ENCODE results near the gene C4orf50.

Gene C4orf50

DNA sequence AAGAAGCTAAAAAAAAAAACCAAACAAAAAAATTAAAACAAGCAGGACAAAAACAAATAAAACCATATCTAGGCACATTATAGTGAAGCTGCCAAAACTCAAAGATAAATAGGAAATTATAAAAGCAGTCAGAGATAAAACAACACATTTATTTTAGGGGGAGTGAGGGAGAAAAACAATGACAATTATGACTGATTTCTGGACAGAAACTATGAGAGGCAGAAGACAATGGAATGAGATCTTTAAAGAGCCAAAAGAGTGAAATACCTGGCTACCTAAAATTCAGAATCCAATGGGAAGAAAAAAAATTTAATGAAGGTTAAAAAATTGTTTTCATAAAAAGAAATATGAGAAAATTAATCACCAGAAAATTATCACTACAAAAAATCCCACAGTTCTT is 33.4 kb downstream of the C4orf50 start:
- H3K9me3 ChIP-seq: peaks cover 0 to 5% (median 0%) of the 10 kb centered on the region in 3 donors
- peaks cover 0 to 27% of the 10 kb centered on the region in 2 donors for H3K27me3 ChIP-seq
- no peaks in the 10 kb centered on the region for H3K4me1 ChIP-seq
- intact Hi-C loops (cut with DNase I; ENCODE audit: low total_unique reads): no loop called here
- H3K27ac ChIP-seq: no peak overlapping the region
- no peaks in the 10 kb centered on the region for H3K36me3 ChIP-seq
- no peak for DNase-seq
- TF ChIP-seq, protein P1, sequence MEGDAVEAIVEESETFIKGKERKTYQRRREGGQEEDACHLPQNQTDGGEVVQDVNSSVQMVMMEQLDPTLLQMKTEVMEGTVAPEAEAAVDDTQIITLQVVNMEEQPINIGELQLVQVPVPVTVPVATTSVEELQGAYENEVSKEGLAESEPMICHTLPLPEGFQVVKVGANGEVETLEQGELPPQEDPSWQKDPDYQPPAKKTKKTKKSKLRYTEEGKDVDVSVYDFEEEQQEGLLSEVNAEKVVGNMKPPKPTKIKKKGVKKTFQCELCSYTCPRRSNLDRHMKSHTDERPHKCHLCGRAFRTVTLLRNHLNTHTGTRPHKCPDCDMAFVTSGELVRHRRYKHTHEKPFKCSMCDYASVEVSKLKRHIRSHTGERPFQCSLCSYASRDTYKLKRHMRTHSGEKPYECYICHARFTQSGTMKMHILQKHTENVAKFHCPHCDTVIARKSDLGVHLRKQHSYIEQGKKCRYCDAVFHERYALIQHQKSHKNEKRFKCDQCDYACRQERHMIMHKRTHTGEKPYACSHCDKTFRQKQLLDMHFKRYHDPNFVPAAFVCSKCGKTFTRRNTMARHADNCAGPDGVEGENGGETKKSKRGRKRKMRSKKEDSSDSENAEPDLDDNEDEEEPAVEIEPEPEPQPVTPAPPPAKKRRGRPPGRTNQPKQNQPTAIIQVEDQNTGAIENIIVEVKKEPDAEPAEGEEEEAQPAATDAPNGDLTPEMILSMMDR (IDR thresholded peaks at IDR 0.05): no peak
- no peak overlapping the region for H3K4me3 ChIP-seq

DNA sequence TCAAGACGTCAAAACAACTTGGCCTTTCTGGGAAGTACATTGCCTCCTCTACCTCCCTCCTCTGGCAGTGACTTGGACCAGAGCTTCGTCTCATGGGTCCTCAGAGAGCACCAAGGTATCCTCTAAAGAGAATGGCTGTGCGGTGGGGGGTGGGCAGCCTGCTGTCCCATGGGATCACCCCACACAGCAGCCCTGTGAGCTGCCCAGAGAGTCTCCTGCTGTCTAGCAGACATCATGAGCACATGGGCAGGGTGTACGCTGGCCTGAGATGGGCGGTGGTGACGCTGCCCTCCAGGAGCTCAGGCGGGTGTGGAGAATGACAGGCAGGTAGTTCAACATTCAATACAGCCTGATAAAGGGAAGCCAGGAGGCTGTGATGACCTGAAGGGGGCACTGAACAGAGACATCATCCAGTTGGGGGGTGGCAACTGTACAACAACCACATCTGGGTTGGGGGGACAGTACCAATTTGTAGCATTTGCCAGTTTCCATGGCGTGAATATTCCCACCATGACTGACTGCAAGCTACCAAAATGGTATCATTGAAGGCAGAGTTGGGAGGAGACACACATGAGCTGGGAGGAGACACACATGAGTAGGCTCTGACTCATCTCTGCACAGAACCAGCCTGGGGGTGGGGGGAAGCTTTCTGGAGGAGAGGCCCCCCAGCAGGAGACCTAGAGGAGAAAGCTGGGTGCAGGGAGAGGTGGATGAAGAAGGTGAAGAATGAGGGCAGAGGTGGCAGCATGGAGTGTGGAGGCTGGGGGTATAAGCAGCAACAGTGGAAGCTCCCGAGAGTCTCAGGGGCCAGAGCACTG is 35.9 kb downstream of the C4orf50 start:
- peak; percentile 9 to 39 for DNase-seq
- peaks cover 0 to 5% (median 0%) of the 10 kb centered on the region in 3 donors for H3K9me3 ChIP-seq
- peaks cover 0 to 27% of the 10 kb centered on the region in 2 donors for H3K27me3 ChIP-seq
- H3K4me3 ChIP-seq: no peak overlapping the region
- intact Hi-C loops (cut with DNase I; ENCODE audit: low total_unique reads): no loop called here
- no peak overlapping the region for H3K27ac ChIP-seq
- TF ChIP-seq, protein P1 (IDR thresholded peaks at IDR 0.05): no peak
- H3K4me1 ChIP-seq: no peaks in the 10 kb centered on the region
- no peaks in the 10 kb centered on the region for H3K36me3 ChIP-seq

DNA sequence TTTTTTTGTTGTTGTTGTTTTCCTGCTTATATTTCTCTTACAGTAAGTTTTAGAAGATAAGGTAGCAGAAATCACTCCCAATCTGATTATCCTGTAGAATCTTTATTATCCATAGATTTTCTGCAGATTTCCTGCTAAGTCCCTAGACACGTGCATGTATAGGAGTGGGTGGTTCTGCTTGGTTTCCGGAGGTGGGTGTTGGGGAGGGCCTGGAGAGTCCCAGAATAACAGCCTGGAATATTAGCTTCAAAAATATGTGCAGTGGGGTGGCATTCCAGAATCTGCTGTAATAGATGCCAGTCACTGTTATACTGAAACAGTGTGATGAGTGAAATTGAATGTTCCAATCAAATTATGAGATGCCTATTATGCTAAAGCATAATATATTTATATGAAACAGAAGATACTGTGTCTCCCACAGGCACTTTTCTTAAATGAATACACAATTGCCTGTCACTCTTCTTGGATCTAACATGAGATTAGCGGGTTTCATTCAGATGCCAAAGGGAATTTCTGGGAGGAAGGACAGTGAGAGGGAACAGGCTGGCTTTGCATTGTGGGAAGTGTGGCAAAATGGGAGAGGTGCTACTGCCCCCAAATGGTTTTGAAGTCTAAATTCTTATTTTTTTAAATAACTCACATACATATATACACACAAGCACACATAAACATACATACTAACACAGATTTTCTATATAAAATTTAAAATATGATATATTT is 37.6 kb downstream of the C4orf50 start:
- Histone ChIP-seq H3K4me3 (no peak overlapping the region), H3K27ac (no peak overlapping the region), H3K27me3 (peaks cover 0 to 34% of the 10 kb centered on the region in 2 donors), H3K4me1 (no peaks in the 10 kb centered on the region), H3K36me3 (no peaks in the 10 kb centered on the region), H3K9me3 (peaks cover 0 to 5% (median 0%) of the 10 kb centered on the region in 3 donors)
- intact Hi-C loops (cut with DNase I; ENCODE audit: low total_unique reads): no loop called here
- DNase-seq: peak in 1 of 2 donors; percentile 1
- TF ChIP-seq, protein P1 (IDR thresholded peaks at IDR 0.05): no peak

DNA sequence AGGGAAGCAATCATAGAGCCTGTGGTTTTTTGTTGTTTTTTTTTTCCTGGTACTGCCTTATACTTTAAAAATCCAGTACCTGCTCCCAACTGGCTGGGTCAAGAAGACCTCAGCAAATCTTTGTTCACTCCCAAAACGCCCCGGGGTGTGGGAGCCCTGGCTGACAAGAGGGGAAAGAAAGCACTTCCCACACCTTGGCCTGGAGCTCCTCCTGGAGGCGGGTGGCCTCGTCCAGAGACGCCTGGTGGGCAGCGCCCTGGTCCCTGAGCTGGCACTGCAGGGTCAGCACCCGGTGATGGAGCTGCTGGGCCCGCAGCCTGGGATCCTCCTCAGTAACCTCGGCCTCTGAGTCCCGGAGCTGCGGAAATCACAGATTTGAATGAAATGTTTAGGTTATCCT is 38.2 kb downstream of the C4orf50 start:
- H3K27me3 ChIP-seq: peaks cover 0 to 34% of the 10 kb centered on the region in 2 donors
- no peaks in the 10 kb centered on the region for H3K4me1 ChIP-seq
- intact Hi-C loops (cut with DNase I; ENCODE audit: low total_unique reads): no loop called here
- TF ChIP-seq, protein P1 (IDR thresholded peaks at IDR 0.05): no peak
- no peak overlapping the region for H3K27ac ChIP-seq
- peaks cover 0 to 5% (median 0%) of the 10 kb centered on the region in 3 donors for H3K9me3 ChIP-seq
- no peak overlapping the region for H3K4me3 ChIP-seq
- no peaks in the 10 kb centered on the region for H3K36me3 ChIP-seq
- peak; percentile 7 to 33 for DNase-seq

DNA sequence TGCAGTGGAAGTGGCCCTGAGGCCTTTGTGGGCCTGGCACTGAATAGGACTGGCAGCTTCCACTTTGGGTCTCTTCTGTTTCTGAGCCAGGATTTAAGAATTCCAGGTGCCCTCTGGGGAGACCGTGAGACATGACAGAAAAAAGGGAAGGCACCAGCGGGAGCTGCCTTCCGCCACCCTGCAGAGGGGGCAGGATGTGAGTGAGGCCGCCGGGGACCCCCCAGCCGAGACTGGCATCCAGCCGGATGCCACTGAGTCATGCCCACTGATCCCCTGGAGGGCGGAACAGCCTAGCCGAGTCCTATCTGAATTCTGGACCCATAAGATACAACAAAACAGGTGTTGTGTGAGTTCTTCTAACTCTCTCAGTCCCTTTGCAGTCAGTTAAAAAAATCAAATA is 41.3 kb downstream of the C4orf50 start:
- Histone ChIP-seq H3K4me1 (no peaks in the 10 kb centered on the region), H3K27me3 (peaks cover 0 to 47% of the 10 kb centered on the region in 2 donors), H3K36me3 (no peaks in the 10 kb centered on the region), H3K27ac (no peak overlapping the region), H3K4me3 (no peak overlapping the region), H3K9me3 (no peaks in the 10 kb centered on the region)
- peak; percentile 15 to 38 for DNase-seq
- TF ChIP-seq, protein P1 (IDR thresholded peaks at IDR 0.05): no peak
- intact Hi-C loops (cut with DNase I; ENCODE audit: low total_unique reads): no loop called here
